ENCODE data around the gene GPT2.

Gene GPT2

GRCh38 chr16:46954562-46954961, 70.4 kb downstream of the GPT2 start:
- in situ Hi-C loops (cut with MboI; ENCODE audit: low sequenced_read_pairs): no loop called here

DNA sequence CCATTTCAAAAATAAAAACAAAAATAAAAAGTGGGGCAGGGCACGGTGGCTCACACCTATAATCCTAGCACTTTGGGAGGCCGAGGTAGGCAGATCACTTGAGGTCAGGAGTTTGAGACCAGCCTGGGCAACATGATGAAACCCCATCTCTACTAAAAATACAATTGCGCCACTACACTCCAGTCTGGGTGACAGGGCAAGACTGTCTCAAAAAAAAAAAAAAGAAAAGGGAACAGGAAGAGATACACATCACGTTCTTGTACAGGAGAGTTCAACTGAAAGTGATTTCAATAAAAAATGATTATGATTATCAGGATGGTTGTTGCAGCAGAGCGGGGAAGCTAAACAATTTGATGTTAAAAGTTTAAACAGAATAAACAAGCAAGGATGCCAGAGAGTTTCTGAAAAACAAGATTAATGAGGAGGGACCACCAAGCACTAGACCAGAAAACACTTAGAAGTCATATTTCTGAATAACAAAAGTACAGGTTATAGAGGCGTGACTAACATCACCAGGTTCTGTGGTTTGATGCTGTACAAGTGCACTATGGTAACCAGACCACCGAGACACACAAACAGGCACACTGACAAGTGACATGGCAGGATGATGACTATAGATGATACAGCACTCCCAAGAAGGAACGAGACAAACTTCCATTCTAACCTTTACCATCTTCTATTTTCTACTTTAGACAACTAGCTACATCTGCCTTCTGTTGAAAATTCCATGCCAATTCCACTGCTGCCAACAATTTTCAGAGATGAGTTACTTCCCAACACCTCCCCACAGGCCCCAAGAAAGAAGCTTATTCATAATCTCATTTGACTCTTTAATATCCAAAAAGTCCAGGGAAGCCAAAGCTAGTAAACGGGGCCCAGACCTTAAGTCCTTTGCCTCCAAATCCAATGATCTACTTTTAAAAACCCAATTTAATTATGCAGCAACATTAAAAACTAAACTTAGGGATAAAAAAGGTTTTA, 77.5 kb downstream of the GPT2 start:
- in situ Hi-C loops (cut with MboI; ENCODE audit: low sequenced_read_pairs): no loop called here

- in situ Hi-C loops (cut with MboI; ENCODE audit: low sequenced_read_pairs): no loop called here
Measured at GRCh38 chr16:46962629-46963028, 78.5 kb downstream of the GPT2 start.

DNA sequence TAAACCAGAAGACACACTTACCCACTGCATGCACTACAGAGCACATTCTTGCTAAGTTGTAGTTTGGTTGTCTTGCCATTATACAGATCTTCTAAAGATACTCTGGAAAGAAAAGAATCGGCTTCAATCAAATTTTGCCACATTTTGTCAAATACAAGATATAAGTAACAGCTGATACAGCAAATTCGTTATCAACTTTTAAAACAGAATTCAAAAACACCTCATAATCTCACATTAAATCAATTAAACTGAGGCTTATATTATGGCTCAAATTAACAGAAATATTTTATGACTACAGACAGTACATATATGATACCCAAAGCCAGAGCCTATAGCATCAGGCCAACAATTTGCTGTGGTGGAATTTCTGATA, 83.9 kb downstream of the GPT2 start:
- in situ Hi-C loops (cut with MboI; ENCODE audit: low sequenced_read_pairs): no loop called here

DNA sequence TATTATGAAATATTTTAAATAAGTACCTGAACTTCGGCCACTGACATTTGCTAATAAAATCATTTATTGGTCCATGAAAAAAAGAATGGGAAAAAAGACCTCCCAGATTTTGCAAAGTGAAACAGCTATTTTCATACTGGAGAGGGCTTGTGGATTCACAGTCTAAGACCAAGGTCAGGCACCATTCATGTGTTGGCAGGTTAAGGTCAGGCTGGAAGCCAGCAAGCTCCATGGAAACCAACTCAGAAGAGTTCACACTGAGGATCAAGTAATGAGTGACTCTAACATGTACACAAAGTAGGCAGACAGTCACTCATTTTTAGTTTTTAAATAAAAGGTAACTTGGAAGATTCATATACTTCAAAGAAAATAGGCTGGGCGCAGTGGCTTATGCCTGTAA, 85.9 kb downstream of the GPT2 start:
- in situ Hi-C loops (cut with MboI; ENCODE audit: low sequenced_read_pairs): no loop called here

- in situ Hi-C loops (cut with MboI; ENCODE audit: low sequenced_read_pairs): no loop called here
Measured at GRCh38 chr16:46971271-46971670, 87.1 kb downstream of the GPT2 start.

- in situ Hi-C loops (cut with MboI; ENCODE audit: low sequenced_read_pairs): no loop called here
Measured at GRCh38 chr16:46972429-46973206, 88.5 kb downstream of the GPT2 start.

- in situ Hi-C loops (cut with MboI; ENCODE audit: low sequenced_read_pairs): no loop called here
Measured at GRCh38 chr16:46973207-46973995, 89.2 kb downstream of the GPT2 start, which contains the start of gene DNAJA2. TSS of gene DNAJA2 (minus strand) at chr16:46973674. CDS start at chr16:46973572, 102 bp downstream.

GRCh38 chr16:46973996-46974324, 89.8 kb downstream of the GPT2 start:
- in situ Hi-C loops (cut with MboI; ENCODE audit: low sequenced_read_pairs): no loop called here

DNA sequence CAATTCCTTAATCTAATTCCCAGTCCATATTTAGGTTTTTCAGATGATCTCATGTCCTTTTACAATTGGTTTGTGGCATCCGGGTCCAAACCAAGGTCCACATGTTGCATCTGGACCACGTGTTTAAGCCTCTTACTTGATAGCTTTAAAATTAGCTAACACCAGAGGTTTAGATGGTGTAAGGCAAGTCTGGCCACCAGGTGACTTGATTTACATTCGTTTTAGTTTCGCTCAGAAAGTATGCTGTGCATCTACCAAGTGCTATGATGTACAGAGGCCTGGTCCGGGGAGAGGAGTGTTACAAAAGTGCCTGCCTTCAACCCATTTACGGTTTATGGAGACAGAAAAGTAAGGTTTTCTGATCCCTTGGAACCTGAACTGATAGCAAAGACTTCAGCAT, 90.2 kb downstream of the GPT2 start:
- in situ Hi-C loops (cut with MboI; ENCODE audit: low sequenced_read_pairs): no loop called here

DNA sequence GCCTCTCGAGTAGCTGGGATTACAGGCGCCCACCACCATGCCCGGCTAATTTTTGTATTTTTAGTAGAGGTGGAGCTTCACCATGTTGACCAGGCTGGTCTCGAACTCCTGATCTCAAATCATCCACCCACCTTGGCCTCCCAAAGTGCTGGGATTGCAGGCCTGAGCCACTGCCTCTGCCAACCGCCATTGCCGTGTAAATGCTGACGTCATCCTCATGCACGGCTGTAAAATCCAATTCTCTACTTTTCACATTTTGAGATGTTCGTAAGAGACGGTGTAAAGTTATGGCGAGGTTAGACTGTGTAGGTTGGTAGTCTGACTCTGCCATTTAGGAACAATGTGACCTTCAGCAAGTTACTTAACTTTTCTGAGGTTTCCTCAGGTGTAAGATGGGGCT, 91.0 kb downstream of the GPT2 start:
- in situ Hi-C loops (cut with MboI; ENCODE audit: low sequenced_read_pairs): no loop called here

DNA sequence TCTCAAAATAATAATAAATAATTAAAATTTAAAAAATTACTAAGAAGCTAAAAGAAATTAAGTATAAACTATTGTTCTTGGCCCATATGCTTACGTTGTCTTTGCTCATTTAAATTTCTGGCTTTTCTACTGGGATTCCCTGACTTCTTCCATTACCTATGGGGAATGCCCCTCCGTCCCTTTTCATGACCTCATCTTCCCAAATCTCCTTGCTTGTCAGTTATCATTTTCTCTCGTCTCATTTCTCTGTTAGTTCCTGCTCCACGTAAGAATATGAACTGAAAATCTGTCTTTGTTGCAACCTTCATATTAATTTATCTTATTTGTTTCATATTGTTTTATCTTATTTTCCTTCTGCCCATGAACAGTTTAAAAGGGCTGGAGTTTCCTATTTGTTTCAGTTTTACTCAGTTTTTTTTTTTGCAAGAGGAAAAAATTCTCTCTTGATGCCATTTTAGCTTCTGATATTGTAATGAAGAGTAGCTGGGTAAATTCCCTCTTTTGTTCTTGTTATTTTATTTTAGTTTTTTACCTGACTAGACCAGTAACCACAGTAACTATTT, 91.8 kb downstream of the GPT2 start:
- in situ Hi-C loops (cut with MboI; ENCODE audit: low sequenced_read_pairs): no loop called here

DNA sequence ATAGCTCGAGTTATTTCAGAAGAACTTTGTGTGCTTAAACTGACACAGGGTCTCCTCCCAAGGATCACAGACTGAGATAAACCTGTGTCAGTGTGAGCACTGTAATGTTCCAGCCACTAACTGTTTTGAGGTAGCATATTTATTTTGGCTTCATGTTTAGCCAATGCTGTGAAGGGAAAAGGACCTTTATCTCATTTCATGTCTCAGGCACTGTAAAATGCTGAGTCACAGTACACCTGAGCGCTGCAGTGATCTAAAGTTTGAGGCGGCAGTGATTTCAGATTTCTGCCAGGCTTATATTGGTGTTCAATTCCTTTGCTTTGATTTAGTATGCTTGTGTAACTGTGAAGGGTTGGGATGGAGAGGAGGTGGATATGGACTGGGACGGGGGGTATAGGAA, 92.4 kb downstream of the GPT2 start:
- in situ Hi-C loops (cut with MboI; ENCODE audit: low sequenced_read_pairs): no loop called here
